CD8-positive, alpha-beta memory T cell (primary cell): ENCODE results near the gene KATNB1. TPM values are rescaled to one million over a fixed set of nuclear protein-coding genes. Genes with fewer than 3 reads are reported as not detected.

Experiments used
- CTCF ChIA-PET: fragments of 350-600 bp; sonication (Branson Sonifier 250); formaldehyde crosslinking; loops from one replicate; lab custom pipeline; 2021; ENCODE audit warnings: antibody characterized with exemption; lab: Charles Lee
- POLR2A ChIA-PET: fragments of 350-600 bp; sonication (Branson Sonifier 250); formaldehyde crosslinking; loops from one replicate; lab custom pipeline; 2021; ENCODE audit warnings: antibody characterized with exemption; lab: Charles Lee
- DNase-seq, 5 donors: peaks; one replicate each; pipeline versions ENCODE4 v3.0.0 to v3.0.0-alpha.2; 2020 to 2022; ENCODE audit warnings: mixed read lengths in 1 of 5
- H3K27ac ChIP-seq: one replicate; pipeline ENCODE4 v1.7.0; 2013; ENCODE audit warnings: low read depth, mild to moderate bottlenecking, low read length, moderate library complexity
- H3K27me3 ChIP-seq: 2 replicates; pipeline ENCODE4 v1.7.0; 2013; ENCODE audit warnings: low read length, mild to moderate bottlenecking; ENCODE audit not compliant: insufficient read depth, poor library complexity, severe bottlenecking
- H3K36me3 ChIP-seq: 2 replicates; pipeline ENCODE4 v1.7.0; 2013; ENCODE audit warnings: mild to moderate bottlenecking, low read length, moderate library complexity; ENCODE audit not compliant: insufficient read depth
- H3K4me1 ChIP-seq: 2 replicates; pipeline ENCODE4 v1.7.0; 2013; ENCODE audit warnings: mild to moderate bottlenecking, low read length, moderate library complexity; ENCODE audit not compliant: insufficient read depth
- H3K4me3 ChIP-seq: 2 replicates; pipeline ENCODE4 v1.7.0; 2013; ENCODE audit warnings: mild to moderate bottlenecking, low read length
- H3K9me3 ChIP-seq: 2 replicates; pipeline ENCODE4 v1.7.0; 2013; ENCODE audit warnings: mild to moderate bottlenecking, low read length
- H3K27ac Mint-ChIP-seq, 8 donors: one replicate each; pipeline ENCODE4 v1.8.0; 2020 to 2021; ENCODE audit warnings: mixed read lengths in 8 of 8, mild to moderate bottlenecking in 6 of 8, inconsistent platforms in 3 of 8, moderate library complexity in 3 of 8
- H3K27me3 Mint-ChIP-seq, 2 donors: one replicate each; pipeline ENCODE4 v1.8.0; 2020 to 2021; ENCODE audit warnings: mixed read lengths in 2 of 2, mild to moderate bottlenecking in 1 of 2, moderate library complexity in 1 of 2
- H3K36me3 Mint-ChIP-seq, 3 donors: one replicate each; pipeline ENCODE4 v1.8.0; 2020 to 2021; ENCODE audit warnings: mixed read lengths in 3 of 3, inconsistent platforms in 1 of 3, mild to moderate bottlenecking in 1 of 3
- H3K4me1 Mint-ChIP-seq, 3 donors: one replicate each; pipeline ENCODE4 v1.8.0; 2020 to 2021; ENCODE audit warnings: mixed read lengths in 3 of 3, inconsistent platforms in 1 of 3, mild to moderate bottlenecking in 1 of 3
- H3K4me3 Mint-ChIP-seq, 7 donors: one replicate each; pipeline ENCODE4 v1.8.0; 2020 to 2021; ENCODE audit warnings: mixed read lengths in 7 of 7, mild to moderate bottlenecking in 6 of 7, moderate library complexity in 4 of 7, inconsistent platforms in 2 of 7
- H3K9me3 Mint-ChIP-seq, 5 donors: one replicate each; pipeline ENCODE4 v1.8.0; 2020 to 2022; ENCODE audit warnings: mixed read lengths in 5 of 5, mild to moderate bottlenecking in 3 of 5, moderate library complexity in 2 of 5, inconsistent platforms in 1 of 5
- polyA plus RNA-seq: library from polyadenylated mRNA; unstranded; fragments of 300-500 nt; fragmentation: Illumina TruSeq; gene quantifications from one replicate; pipeline ENCODE4 v1.2.3, GENCODE V29; 2021
- total RNA-seq, 2 experiments: library from RNA; stranded (reverse); gene quantifications; one replicate each; pipeline ENCODE4 v1.2.3, GENCODE V29; 2021

The KATNB1 gene
- total and polyA plus RNA-seq, 3 experiments from 2014 or later, result 29.7 to 53.0 (median 50.2) TPM

DNA sequence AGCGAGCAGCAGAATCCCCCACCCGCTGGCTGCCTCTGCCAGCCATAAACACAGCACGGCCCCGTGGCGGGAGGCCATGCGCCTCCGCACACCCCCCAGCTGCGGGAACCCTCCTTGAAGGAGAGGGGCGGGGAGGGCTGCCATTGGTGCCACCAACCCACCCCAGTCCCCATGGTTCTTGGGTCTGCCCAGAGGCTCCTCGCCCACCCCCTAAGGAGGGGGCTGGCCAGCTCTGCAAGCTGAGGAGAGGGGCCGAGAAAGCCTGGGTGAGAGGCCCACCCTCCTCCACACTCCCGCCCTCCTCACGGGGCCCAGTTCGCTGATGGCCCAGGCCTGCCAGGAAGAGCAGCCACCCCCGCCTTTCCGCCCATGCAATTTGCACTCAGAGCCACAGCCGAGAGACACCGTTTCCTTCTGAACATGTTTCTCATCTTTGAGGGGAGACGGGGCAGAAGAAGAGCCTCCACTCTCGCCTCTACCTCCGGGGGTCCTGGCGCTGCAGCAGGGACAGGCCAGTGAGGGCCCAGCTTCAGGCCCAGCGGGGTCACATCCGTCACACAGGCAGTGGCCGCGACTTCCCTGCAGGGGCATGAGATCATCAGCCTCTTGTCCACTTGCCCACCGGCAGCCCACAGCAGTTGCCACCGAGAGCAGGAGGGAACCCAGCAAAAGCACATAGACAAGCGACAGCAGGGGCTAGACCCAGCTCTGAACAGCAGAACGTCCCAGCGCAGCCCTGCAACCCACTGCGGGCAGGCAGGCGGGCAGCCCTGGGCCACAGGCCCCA, 23.0 kb downstream of the KATNB1 start:
- H3K27ac ChIP-seq, result no peak overlapping the region
- Mint-ChIP-seq H3K36me3 (peaks cover 0 to 21% (median 1%) of the 10 kb centered on the region in 3 donors), H3K27ac (peak overlapping the region in 1 of 8 donors; percentile 26), H3K27me3 (no peaks in the 10 kb centered on the region), H3K4me3 (peak overlapping the region in 2 of 7 donors; percentile 9 to 35), H3K4me1 (peaks cover 0 to 7% (median 0%) of the 10 kb centered on the region in 3 donors), H3K9me3 (no peaks in the 10 kb centered on the region)
- peak in 1 of 5 donors; percentile 38 for DNase-seq
- H3K9me3 ChIP-seq, result no peaks in the 10 kb centered on the region
- POLR2A ChIA-PET, result no interaction called here
- H3K36me3 ChIP-seq, result no peaks in the 10 kb centered on the region
- CTCF ChIA-PET, result interaction anchor here (0.7 to 3.8 kb wide), 6 partner anchors 9 to 182 kb away, joined by 3 to 17 read pairs (median 4); no protein-coding TSS in a partner anchor
- H3K27me3 ChIP-seq, result no peaks in the 10 kb centered on the region
- H3K4me1 ChIP-seq, result no peaks in the 10 kb centered on the region
- H3K4me3 ChIP-seq, result no peak overlapping the region

DNA sequence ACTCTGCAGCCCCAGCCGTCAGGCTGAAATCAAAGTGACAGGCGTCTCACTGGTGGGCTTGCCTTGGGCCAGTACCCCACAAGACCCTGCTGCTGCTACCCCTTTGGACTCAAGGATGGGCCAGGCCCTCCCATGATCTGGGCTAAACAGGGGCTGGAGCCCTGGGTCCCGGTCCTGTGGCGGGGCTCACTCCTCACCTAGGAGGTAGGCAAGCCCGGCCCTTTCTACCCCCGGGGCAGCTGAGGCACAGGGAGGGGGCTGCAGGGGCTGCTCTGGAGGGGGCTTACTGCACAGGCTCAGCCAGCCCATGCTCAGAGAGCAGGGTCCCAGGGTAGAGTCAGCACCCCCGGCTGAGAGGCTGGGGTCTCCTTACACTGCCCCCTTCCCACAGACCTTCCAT, 23.6 kb downstream of the KATNB1 start:
- Histone ChIP-seq H3K4me1 (no peaks in the 10 kb centered on the region), H3K36me3 (no peaks in the 10 kb centered on the region), H3K27ac (no peak overlapping the region), H3K9me3 (no peaks in the 10 kb centered on the region), H3K4me3 (no peak overlapping the region), H3K27me3 (no peaks in the 10 kb centered on the region)
- POLR2A ChIA-PET, result no interaction called here
- Mint-ChIP-seq H3K36me3 (peaks cover 0 to 19% (median under 1%) of the 10 kb centered on the region in 3 donors), H3K27me3 (no peaks in the 10 kb centered on the region), H3K27ac (no peak overlapping the region), H3K4me1 (peaks cover 0 to 7% (median 0%) of the 10 kb centered on the region in 3 donors), H3K4me3 (no peak overlapping the region), H3K9me3 (no peaks in the 10 kb centered on the region)
- peak in 1 of 5 donors; percentile 40 for DNase-seq
- CTCF ChIA-PET, result no interaction called here

DNA sequence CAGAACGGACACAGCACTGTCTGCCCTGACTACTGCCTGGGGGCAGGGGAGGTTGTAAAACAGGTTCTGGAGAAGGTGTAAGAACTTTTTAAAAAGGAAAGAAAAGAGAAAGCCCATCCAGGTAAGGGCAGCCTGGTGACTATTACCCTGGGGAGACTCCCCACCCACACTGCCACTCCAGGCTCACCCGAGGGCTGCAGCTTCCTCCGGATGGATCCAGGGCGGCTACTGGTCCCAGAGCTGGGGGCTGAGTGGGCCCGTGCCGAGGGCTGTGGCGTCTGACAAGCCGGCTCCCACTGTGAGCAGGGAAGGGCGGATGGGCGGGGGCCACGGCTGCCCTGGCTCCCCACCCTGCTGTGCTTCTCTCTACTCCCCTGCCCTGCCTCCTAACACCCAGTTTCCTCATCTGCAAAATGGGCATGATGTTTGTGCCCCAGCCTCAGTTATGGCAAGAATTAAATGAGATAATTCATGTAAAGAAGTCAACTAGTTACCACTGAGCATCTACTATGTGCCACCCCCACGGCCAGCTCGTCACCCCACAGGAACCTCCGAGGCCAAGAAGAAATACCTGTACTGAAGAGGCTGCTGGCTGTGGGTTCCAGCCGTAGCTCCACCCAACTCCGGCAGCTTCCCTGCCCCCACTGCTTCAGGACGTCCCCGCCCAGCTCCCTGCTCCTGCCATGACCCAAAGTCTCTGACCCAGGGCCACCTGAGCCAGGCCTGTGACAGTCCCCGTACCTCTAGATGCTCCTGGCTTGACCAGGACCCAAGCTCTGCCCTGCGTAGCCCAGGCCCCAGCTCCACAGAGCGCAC, 24.2 kb downstream of the KATNB1 start:
- Mint-ChIP-seq H3K4me3 (no peak overlapping the region), H3K9me3 (no peaks in the 10 kb centered on the region), H3K36me3 (peaks cover 0 to 13% (median 0%) of the 10 kb centered on the region in 3 donors), H3K27me3 (no peaks in the 10 kb centered on the region), H3K4me1 (peaks cover 0 to 7% (median 0%) of the 10 kb centered on the region in 3 donors), H3K27ac (peak overlapping the region in 1 of 8 donors; percentile 53)
- POLR2A ChIA-PET, result interaction anchor here (0.5 kb wide), 1 partner anchor 52 kb away, joined by 4 read pairs; no protein-coding TSS in a partner anchor
- Histone ChIP-seq H3K27ac (no peak overlapping the region), H3K9me3 (no peaks in the 10 kb centered on the region), H3K4me1 (no peaks in the 10 kb centered on the region), H3K27me3 (no peaks in the 10 kb centered on the region), H3K4me3 (no peak overlapping the region), H3K36me3 (no peaks in the 10 kb centered on the region)
- DNase-seq, result no peak
- CTCF ChIA-PET, result no interaction called here

DNA sequence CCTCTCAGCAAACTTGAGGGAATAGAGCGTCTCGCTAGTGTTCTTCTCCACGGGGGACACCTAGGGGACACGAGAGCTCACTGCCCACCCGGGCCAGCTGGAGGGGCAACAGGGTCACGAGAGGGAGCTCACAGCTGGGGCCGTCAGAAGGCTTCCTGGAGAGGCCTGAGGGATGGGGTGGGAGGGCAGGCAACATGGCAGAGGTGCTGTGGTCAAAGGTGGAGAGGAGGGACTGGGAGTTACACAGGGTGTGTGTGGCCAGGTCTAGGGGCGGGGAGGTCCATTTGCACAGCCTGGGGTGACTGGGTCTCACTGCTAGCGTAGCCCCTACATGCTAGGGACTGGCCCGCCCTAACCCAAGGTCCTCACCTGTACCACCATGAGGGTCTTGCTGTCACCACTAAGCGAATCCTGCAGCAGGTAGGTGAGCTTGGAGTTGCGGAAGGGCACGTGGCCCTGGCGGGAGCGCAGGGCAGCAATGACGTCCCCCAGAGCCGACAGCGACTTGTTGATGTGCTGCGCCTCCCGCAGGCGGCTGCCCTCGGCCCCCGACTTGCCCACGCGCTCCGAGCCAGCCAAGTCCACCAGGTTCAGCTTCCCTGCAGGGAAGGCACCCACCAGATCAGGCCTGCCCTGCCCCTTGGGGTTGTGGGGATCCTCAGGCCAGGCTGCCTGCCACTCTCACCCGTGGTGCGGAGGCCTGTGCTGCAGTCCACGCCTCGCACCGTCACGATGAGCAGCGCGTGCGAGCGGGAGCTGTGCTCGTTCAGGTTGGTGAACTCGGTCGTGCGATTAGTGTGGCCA, 25.0 kb downstream of the KATNB1 start:
- Histone ChIP-seq H3K9me3 (no peaks in the 10 kb centered on the region), H3K4me1 (no peaks in the 10 kb centered on the region), H3K36me3 (no peaks in the 10 kb centered on the region), H3K4me3 (no peak overlapping the region), H3K27me3 (no peaks in the 10 kb centered on the region), H3K27ac (no peak overlapping the region)
- ChIA-PET CTCF (no interaction called here), POLR2A (interaction anchor here (0.5 kb wide), 1 partner anchor 51 kb away, joined by 4 read pairs; no protein-coding TSS in a partner anchor)
- H3K4me1 Mint-ChIP-seq, result peaks cover 0 to 7% (median 0%) of the 10 kb centered on the region in 3 donors
- no peak for DNase-seq
- H3K27ac Mint-ChIP-seq, result no peak overlapping the region
- no peak overlapping the region for H3K4me3 Mint-ChIP-seq
- no peaks in the 10 kb centered on the region for H3K27me3 Mint-ChIP-seq
- peaks cover 0 to 7% (median 0%) of the 10 kb centered on the region in 3 donors for H3K36me3 Mint-ChIP-seq
- no peaks in the 10 kb centered on the region for H3K9me3 Mint-ChIP-seq

DNA sequence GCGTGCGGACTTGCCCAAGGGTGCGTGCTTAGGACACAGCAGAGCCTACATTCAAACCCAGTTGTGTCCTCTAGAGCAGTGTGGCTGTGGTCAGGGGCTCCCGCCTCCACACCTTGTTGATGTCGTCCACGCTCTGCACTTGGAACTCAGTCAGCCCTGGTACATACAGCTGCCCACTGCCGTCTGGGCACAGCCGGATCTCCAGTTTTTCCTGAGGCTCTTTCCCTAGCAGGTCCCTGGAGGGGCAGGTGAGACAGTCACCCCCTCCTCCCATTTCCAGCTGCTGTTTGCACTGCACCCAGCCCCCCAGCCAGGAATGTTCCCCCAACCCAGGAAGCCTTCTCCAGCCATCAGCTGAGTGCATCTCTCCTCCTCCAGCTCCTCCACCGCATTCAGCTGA, 25.7 kb downstream of the KATNB1 start:
- ChIA-PET CTCF (no interaction called here), POLR2A (no interaction called here)
- no peaks in the 10 kb centered on the region for H3K9me3 ChIP-seq
- no peaks in the 10 kb centered on the region for H3K27me3 Mint-ChIP-seq
- no peaks in the 10 kb centered on the region for H3K4me1 ChIP-seq
- DNase-seq, result no peak
- H3K4me3 ChIP-seq, result no peak overlapping the region
- no peak overlapping the region for H3K27ac Mint-ChIP-seq
- H3K36me3 ChIP-seq, result no peaks in the 10 kb centered on the region
- no peaks in the 10 kb centered on the region for H3K9me3 Mint-ChIP-seq
- H3K27ac ChIP-seq, result no peak overlapping the region
- peaks cover 0 to 7% (median 0%) of the 10 kb centered on the region in 3 donors for H3K4me1 Mint-ChIP-seq
- H3K4me3 Mint-ChIP-seq, result no peak overlapping the region
- peaks cover 0 to under 1% (median 0%) of the 10 kb centered on the region in 3 donors for H3K36me3 Mint-ChIP-seq
- no peaks in the 10 kb centered on the region for H3K27me3 ChIP-seq

DNA sequence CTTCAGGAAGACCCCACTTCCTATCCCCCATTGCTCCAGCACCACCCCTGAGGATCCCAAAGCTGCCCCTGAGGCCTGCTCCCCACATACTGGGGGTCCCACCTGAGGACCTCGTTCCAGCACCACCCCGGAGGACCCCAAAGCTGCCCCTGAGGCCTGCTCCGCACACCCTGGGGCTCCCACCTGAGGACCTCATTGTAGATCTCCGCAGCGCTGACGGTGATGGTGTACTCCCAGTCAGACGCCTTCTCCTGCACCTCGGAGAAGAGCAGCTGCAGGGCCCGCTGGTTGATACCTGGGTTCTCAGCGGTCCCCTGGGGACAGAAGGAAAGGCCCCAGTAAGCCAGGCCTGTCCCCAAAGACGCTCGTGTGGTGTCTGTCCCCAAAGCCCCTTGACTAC, 26.4 kb downstream of the KATNB1 start:
- ChIA-PET POLR2A (no interaction called here), CTCF (no interaction called here)
- Histone ChIP-seq H3K9me3 (no peaks in the 10 kb centered on the region), H3K4me1 (no peaks in the 10 kb centered on the region), H3K4me3 (no peak overlapping the region), H3K27me3 (no peaks in the 10 kb centered on the region), H3K36me3 (no peaks in the 10 kb centered on the region), H3K27ac (no peak overlapping the region)
- H3K4me3 Mint-ChIP-seq, result no peak overlapping the region
- no peaks in the 10 kb centered on the region for H3K27me3 Mint-ChIP-seq
- no peak overlapping the region for H3K27ac Mint-ChIP-seq
- peaks cover 0 to 7% (median 0%) of the 10 kb centered on the region in 3 donors for H3K4me1 Mint-ChIP-seq
- H3K36me3 Mint-ChIP-seq, result no peaks in the 10 kb centered on the region
- no peaks in the 10 kb centered on the region for H3K9me3 Mint-ChIP-seq
- no peak for DNase-seq

DNA sequence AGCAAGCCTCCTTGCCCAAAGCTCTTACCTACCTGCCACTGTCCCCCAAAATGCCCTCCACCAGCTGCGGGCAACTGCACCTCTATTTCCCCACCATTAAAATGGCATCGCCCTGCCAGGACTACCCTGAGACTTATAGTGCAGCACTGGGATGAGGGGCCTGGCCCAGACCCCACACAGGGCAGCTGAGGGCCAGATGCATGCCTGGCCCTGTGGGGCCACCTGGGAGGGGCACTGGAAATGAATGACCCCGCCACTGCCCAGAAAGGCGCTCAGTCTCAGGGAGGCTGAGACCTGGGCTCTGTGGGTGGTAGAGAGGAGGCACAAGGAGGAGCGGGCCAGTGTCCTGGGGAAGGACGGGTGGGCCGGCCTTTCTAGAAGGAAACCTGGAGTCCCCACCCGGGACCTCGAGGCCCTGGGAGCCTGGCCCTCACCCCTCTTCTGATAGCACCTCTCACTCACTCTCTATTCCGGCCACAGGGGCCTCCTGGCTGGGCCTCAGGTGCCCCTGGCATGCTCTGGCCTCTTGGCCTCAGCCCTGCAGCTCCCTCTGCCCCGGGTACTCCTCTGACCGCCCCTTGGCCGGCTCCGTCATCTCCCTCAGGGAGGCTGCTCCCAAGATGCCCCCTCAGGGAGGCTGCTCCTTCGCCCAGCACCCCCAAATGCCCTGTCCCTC, 26.9 kb downstream of the KATNB1 start:
- Mint-ChIP-seq H3K9me3 (no peaks in the 10 kb centered on the region), H3K36me3 (no peaks in the 10 kb centered on the region), H3K4me1 (peaks cover 0 to 4% (median 0%) of the 10 kb centered on the region in 3 donors), H3K27ac (no peak overlapping the region), H3K4me3 (no peak overlapping the region), H3K27me3 (no peaks in the 10 kb centered on the region)
- POLR2A ChIA-PET, result no interaction called here
- Histone ChIP-seq H3K9me3 (no peaks in the 10 kb centered on the region), H3K27me3 (no peaks in the 10 kb centered on the region), H3K4me3 (no peak overlapping the region), H3K4me1 (no peaks in the 10 kb centered on the region), H3K27ac (no peak overlapping the region), H3K36me3 (no peaks in the 10 kb centered on the region)
- CTCF ChIA-PET, result no interaction called here
- DNase-seq, result no peak
